NCI-H1436 treated with DMSO at 0.1 percent for 48 hours (cell line): Measurements from ENCODE around the gene CLOCK.

ENCODE experiments used
- DNase-seq: peaks from one replicate; lab custom pipeline; 2025; lab: John Stamatoyannopoulos, UW

The CLOCK gene

DNA sequence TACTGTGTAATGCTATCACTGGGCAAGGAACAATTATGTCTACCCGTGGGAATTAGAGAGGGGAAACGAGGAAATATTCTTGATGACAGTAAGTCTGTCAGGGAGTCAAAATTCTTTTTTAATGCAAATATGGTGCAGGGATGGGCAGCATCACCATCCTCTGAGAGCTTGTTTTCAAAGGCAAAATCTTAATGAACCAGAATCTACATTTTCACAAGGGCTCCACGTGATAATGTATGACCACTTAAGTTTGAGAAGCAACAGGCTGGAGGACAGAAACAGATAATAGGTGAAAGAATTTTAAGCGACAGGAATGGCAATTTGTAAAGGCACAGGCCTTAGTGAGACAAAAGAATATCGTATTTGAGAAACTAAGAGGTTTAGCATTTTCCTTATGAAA, 63.4 kb downstream of the CLOCK start:
- no peak for DNase-seq

DNA sequence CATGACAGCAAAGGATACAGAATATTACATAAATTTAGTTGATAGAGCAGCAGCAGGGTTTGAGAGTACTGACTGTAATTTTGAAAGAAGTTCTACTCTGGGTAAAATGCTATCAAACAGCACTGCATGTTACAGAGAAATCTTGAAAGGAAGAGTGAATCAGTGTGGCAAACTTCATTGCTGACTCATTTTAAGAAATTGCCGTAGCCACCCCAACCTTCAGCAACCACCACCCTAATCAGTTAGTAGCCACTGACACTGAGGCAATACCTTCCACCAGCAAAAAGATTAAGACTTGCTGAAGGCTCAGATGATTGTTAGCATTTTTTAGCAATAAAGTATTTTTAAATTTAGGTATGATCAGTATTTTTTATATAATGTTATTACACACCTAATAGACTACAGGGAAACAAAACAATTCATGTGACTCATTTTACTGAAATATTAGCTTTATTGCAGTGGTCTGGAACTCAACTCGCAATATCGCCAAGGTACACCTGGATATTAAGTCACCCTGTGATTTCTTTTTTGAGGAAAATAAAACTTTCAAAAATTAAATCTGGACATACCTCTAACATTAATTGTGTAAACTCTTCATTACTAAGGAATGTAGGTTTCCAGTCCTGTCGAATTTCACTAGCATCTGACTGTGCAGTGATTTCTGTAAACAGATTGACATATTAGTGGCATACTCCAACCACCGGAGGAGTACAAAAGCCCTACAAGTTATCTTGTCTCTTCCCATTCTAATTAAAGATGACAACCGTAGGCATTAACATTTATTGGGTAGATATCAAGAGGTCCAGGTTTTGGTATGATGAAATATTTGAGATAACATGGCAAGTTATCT, 71.1 kb downstream of the CLOCK start:
- no peak for DNase-seq

DNA sequence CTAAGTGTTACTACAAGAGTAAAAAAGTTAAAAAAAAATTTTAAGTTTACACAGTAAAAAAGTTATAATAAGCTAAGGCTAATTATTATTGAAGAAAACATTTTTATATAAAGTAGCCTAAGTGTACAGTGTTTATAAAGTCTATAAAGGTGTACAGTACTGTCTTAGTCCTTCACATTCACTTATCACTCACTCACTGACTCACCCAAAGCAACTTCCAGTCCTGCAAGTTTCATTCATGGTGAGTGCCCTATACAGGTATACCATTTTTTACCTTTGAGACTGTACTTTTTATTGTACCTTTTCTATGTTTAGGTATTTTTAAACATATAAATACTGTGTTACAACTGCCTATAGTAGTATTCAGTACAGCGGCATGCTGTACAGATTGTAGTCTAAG, 76.7 kb downstream of the CLOCK start:
- DNase-seq: no peak

DNA sequence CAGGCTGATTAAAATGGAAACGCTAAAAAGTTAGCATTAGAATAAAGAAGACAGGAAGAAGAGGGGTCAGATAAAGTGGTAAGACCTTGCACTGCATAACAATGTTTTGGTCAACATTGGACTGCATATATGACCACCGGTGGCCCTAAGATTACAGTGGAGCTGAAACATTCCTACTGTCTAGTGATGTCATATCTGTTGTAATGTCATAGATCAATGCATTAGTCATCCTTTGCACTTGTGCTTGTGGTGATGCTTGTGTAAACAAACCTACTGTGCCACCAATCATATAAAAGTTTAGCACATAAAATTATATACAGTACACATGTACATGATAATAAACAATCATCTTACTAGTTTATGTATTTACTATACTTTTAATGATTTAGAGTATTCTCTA, 78.0 kb downstream of the CLOCK start:
- no peak for DNase-seq

DNA sequence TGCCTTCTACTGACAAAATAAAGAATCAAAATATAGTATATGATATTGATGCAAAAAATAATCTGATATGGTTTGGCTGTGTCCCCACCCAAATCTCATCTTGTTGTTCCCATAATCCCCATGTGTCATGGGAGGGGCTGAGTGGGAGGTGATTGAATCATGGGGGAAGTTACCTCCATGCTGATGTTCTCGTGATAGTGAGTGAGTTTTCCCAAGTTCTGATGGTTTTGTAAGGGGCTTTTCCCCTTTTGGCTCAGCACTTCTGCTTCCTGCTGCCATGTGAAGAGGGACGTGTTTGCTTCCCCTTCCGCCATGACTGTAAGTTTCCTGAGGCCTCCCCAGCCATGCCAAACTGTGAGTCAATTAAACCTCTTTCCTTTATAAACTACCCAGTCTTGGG, 80.7 kb downstream of the CLOCK start:
- DNase-seq: no peak

DNA sequence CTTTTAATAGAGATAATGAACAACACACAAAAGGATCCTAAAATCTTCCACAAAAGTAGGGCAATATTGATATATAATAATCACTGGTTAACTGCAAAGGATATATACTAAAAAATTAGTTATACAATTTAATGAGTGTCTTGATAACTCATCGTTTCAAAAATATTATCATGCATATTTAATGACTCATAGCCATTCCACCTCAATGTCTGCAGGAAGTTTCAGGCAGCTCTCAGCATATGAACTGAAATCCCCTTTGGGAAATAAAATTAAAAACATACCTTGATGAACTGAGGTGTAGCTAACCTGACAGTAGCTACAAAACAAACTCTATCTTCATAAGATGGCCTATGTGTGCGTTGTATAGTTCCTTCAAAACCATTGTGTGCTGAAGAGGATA, 88.1 kb downstream of the CLOCK start:
- no peak for DNase-seq

DNA sequence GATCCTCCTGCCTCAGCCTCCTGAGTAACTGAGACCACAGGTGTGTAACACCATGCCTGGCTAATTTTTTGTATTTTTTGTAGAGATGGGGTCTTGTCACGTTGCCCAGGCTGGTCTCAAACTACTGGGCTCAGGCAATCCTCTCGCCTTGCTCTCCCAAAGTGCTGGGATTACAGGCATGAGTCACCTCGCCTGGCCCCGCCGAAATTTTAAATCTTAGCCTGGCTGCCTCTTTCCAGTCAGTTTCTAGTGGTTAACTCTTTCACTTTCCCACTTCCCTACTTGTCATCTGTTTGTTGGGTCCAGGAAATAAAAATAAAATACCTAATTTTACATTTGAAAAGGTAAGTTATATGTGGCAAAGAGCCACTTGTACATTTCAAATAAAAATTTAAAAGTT, 88.5 kb downstream of the CLOCK start:
- no peak for DNase-seq

DNA sequence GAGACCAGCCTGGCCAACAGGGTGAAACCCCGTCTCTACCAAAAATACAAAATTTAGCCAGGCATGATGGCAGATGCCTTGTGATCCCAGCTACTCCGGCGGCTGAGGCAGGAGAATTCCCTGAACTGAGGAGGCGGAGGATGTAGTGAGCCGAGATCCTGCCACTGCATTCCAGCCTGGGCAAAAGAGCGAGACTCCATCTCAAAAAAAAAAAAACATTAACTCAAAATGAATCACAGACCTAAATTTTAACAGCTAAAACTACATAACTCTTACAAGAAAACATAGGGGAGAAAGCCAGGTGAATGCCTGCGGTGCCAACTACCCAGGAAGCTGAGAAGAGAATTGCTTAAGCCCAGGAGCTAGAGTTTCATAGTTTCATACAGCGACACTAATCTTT, 96.1 kb downstream of the CLOCK start:
- no peak for DNase-seq

DNA sequence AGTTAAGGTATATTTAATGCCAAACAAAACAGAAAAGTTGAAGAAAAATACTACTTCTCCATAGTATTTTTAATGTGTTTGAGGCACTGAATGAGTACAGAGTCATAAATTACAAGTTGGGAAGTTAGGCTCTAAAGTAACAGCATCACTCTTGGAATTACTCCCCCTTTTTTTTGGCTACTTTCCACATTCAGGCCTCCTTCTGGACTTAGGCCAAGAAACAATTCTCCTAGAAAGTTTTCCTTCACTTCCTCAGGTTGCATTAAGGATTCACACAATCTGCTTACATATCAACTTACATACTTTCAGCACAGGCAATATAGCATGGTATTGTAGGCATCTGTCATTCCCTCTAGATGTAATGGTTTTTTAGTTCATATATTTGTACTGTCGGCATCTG, 98.9 kb downstream of the CLOCK start:
- no peak for DNase-seq

DNA sequence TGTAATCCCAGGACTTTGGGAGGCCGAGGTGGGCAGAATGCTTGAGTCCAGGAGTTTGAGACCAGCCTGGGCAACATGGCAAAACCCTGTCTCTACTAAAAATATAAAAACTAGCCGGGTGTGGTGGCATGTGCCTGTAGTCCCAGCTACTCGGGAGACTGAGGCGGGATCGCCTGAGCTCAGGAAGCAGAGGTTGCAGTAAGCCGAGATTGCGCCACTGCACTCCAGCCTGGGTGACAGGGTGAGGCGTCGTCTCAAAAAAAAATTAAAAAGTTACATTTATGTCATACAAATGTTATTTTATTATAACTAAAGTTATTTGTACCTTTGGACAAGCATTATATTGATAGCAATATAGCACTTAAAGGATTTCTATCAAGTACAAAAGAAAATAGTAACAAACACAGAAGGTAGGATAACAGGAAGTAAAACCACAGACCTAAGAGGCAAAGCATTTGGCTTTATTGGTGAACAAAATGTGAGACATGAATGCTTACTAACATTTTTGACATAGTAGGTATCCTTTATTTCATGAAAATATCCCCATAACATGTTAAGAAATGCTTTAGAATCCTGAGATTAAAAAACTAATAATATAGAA, 99.5 kb downstream of the CLOCK start:
- DNase-seq: no peak

DNA sequence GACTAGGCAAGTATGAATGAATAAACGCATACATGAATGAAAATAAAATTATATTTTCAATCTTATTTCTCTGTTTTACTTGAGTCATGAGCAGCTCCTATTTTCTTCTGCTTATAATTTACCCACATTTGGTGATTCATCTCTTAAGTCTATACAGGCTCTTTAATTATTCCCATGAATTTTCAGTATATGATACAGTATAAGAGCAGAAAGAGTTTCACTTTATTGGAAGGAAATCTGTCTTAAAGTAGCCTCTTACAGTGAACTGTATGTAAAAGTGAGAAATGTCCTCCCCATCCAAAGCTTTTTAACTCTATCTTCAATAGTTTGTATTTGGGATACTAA, 100.2 kb downstream of the CLOCK start:
- DNase-seq: no peak

DNA sequence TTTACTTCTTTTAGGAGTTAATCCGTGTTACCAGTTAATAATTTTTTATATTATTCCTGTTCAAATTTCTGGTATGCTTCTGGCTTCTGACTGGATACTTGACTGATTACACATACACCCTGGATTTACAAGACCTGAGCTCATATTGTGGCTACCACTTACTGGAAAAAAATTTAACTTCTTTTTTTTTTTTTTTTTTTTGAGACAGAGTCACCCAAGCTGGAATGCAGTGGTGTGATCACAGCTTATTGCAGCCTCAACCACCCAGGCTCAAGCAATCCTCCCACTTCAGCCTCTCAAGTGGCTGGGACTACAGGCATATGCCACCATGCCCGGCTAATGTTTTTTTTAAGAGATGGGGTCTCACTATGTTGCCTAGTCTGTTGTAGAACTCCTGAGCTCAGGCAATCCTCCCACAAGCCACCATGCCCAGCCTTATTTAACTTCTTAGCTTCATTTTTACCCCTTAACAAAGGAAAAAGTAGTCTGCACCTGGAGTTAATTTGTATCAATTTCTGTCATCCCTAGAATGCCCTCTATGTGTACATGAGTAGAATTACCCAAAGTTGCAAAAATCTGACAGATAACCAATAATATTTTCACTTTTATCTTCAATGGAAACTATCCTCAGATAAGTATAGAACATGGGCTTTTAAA, 100.7 kb downstream of the CLOCK start:
- DNase-seq: no peak

DNA sequence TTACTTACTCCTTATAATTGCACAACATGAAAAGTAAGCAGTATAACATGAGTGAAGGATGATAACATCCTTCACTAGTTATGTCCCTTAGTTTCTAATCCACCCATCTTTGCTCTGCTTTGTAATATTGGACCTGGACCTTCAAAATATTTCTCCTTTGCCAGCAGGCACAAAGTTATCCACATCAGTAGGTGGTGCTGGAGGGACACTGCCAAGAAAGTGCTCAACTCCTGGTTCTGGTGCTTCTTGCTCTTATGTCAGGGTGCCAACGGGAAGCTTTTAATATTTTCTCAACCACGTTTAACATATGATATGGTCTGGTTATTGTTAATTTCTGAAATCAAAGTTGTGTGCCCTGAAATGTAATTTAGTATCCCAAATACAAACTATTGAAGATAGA, 101.9 kb downstream of the CLOCK start:
- DNase-seq: no peak

DNA sequence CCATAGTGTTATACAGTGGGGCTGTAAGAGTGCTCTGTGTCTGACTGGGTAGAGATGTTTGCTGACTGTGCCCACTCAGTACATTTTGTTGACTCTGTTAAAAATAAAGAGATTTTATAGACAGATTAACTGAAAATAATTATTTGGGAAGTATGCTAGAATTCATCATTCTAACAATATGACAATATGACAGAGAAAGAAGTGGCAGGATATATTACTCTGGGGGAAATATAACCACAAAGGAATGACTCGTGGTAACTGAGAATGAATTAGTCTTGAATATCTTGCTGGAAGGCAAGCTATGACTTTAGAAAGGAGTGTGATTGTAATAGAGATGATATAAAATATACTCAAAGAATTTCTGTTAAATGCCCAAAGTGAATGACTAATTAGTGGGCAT, 104.2 kb downstream of the CLOCK start:
- no peak for DNase-seq

DNA sequence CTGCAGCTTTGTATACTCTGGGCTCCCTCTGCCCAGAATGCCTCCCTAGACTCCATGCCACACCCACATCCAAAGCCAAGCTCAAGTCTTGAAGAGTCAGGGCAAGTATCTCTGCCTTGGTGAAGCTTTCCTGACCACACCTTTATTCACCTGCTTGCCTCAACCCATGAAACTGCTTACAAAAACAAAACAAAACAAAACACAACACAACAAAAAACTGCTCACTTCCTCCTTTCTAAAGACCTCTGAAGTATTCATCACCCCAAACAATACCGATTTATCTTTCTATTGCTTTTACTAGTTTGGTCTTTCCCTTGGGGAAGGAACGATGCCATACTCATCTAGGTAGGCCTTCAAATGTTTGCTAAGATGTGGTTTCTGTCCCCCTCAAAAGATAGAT, 105.9 kb downstream of the CLOCK start:
- no peak for DNase-seq

DNA sequence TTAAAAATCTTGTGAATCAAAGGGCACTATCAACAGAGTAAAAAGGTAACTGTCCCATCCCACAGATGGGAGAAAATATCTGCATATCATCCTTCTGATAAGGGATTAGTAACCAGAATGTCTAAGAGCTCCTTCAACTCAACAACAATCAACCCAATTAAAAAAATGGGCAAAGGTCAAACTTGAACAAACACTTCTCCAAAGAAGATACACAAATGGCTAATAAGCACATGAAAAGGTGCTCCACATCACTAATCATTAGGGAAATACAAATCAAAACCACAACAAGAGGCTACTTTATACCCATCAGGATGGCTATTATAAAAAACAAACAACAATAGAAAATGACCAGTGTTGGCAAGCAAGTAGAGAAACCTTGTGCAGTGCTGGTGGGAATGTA, 107.7 kb downstream of the CLOCK start:
- no peak for DNase-seq

DNA sequence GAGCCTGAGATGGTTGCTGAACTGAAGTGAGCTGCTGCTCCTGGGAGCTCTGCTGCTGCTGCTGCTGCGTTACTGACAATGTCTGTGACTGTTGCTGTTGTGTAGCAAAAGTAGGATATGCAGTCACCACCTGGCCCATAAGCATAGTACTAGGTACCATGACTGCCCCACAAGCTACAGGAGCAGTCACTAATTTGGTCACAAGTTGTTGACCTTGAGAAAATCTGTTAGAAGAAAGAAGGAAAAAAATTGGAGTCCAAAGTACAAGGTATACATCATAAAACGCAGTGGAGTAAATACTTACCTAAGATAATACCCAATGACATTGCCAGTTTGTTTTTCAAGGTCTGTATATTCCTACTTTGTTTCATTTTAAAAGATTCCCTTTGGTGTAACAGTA, 108.4 kb downstream of the CLOCK start:
- DNase-seq: no peak

DNA sequence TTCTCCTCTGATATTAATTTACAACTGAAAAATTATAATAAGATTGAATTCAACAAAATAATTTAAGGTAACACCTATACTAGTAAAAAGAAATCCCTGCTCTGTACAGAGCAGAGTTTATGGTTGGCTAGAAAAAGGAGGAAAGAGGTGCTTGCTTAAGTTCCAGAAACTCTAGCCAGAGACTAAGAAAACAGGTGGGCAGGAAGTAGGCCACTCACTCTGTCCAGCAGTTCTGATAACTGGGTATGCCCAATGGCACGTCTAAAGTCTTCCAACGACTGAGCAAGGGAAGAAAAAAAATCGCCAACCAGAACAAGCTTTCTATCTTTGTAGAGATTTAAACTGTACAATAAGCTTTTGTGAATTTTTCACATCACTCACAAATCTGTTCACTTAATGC, 108.9 kb downstream of the CLOCK start:
- no peak for DNase-seq

DNA sequence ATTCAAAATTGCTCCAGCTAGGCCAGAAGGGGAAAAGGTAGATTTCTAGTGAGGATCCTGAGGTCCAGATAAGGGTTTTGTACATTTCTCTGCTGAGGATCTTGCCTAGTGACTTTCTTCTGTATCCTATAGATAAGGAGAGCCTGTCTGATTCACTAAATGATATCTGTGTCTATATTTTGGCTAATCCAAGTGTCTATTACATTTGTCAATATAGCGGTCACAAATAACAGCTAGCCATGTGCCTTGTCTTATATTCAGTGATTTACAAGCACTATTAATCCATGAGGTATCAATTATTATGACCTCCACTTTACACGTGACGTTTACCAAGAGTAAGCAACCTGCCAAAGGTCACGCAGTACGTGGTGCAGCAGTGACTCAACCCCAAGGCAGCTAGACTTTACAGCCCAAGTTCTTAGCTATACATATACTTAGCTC, 109.3 kb downstream of the CLOCK start:
- no peak for DNase-seq

DNA sequence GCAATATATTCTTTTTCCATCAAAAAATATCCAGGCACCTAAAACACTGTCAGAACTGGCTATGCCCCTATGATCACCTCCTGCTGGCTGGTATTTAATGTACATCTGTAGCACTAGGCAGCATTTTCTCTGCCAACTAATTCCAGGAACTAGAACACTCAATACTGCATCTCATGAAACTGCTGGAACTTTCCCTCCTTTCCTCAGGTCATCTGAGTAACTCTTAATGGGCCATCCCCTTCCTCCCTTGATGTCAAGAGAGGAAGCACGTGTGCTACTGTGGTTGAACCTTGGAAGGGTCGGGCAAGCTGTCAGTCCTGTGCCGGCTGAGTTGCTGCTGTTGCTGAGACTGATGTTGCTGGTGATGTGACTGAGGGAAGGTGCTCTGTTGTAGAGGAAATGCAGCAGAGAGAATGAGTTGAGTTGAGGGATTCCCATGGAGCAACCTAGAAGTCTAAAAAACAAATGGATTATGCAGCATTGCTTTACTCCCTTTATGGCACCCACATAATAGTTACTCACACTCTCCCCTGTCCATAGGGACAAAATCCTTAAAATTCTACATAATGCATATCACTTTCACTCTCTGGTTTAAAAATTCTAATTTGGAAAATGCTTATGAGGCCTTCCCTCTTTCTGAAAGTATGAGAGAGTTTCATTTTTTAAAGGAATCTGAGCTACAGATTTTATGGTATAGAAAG, 111.4 kb downstream of the CLOCK start:
- no peak for DNase-seq

DNA sequence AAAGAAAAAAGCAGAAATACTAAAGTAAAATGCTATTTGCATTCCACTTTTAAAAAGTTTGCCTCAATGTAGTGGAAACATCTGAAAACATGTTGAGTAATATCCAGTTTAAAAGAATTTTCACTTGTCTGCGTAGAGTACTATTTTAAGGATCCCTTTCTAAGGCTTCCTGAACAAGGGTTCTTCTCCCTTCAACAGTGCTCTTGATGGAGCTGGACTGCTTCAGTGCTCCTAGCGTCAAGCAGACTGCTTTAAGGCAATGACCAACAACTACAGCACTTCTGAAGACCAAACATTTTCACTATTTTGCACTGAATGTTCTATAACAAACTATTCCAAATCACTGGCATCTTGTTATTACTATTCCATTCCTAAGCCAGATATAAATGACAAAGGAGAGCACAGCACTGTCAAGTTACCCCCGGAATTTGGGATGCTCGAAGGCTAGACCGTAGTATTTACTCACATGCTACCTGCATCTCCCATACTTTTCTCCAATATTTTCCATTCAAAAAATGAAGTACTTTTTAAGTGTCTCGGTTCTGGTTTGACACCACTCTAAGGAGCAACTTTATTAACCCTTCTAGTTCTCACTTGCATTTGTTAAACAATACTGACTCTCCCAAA, 114.9 kb downstream of the CLOCK start:
- DNase-seq: no peak

DNA sequence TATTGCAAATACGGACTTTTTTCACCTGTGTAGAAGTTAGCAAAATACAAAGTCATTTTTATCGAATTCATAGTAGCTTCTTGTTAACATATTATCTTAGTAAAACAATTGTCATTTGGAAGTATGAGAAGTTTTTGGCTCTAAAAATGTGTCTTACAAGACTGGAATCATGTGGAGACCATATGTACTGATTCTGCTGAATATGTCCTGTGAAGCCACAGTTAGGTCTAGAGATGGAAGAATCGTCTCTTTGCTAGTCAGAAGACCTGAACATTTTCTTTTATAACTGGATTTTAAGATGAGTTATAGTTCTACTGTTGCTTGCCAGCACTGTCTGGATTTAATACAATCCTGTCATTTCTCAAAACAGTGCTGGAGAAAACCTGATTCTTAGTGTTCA, 121.9 kb downstream of the CLOCK start:
- no peak for DNase-seq
